Pancreas (tissue), 10 donors: ENCODE results near the gene EXOC5. TPM values are rescaled to one million over a fixed set of nuclear protein-coding genes. Genes with fewer than 3 reads are reported as not detected.

ENCODE experiments used
- ATAC-seq, 4 donors: fragments of 200-7000 bp; cut with Tn5 transposase; one replicate each; pipeline versions ENCODE4 v1.8.0 to v1.9.1; 2020; ENCODE audit warnings: mild to moderate bottlenecking in 4 of 4, moderate library complexity in 4 of 4
- DNase-seq, 6 donors: peaks; one replicate each; pipeline ENCODE4 v3.0.0-alpha.2; 2020
- FAIRE-seq: peaks from 2 replicates; lab custom pipeline; 2012; peaks lifted over from hg19 to GRCh38; lab: Jason Lieb, UNC
- H3K27ac ChIP-seq, 4 donors: fragments of 200-600 bp; sonication (generic); 1 replicate in 3 of 4; 2 replicates in 1 of 4; pipeline versions ENCODE4 v1.5.0 to v1.8.0; 2020
- H3K27me3 ChIP-seq, 4 donors: fragments of 200-600 bp; one replicate each; pipeline ENCODE4 v1.8.0; 2021
- H3K36me3 ChIP-seq, 3 donors: fragments of 200-600 bp; sonication (generic) in 1 of 3; one replicate each; pipeline versions ENCODE4 v1.5.0 to v1.8.0; 2020 to 2021
- H3K4me1 ChIP-seq, 3 donors: fragments of 200-600 bp; one replicate each; pipeline ENCODE4 v1.8.0; 2021
- H3K4me3 ChIP-seq, 4 donors: fragments of 200-600 bp; sonication (generic) in 2 of 4; one replicate each; pipeline versions ENCODE4 v1.5.0 to v1.8.0; 2020 to 2021
- H3K9me3 ChIP-seq, 4 donors: fragments of 200-600 bp; one replicate each; pipeline ENCODE4 v1.8.0; 2021
- WGBS, 2 donors: extraction: QIAGEN DNeasy Blood & Tissue Kit; methylation state at CpG; one replicate each; pipeline ENCODE4 v1.1.7; 2013; 5-methylcytosine and 5-hydroxymethylcytosine counted together
- intact Hi-C, 3 donors: fragments of 100-400 bp; cut with DNase I; formaldehyde crosslinking; loops; one replicate each; pipeline versions ENCODE4 v1.11.1 to v1.14.2; 2022
- polyA plus RNA-seq, 2 donors: library from polyadenylated mRNA; stranded (reverse); fragments of 200-250 nt; gene quantifications; one replicate each; pipeline ENCODE4 v1.2.3, GENCODE V29; 2013
- total RNA-seq, 6 donors: library from RNA; stranded (reverse); fragmentation: NEBNext Ultra II Directional in 4 of 6; extraction: Animal tissue kit (Norgen Biotek cat#: 25700) in 4 of 6; gene quantifications; one replicate each; pipeline versions ENCODE4 v1.2.1 to v1.2.4, GENCODE V29; 2021 to 2023
- TF ChIP-seq, protein P1 (sequence below), 4 donors: fragments of 200-600 bp; sonication (generic) in 3 of 4; IDR thresholded peaks; one replicate each; pipeline versions ENCODE4 v1.5.0 to v1.8.0; 2021; ENCODE audit warnings: antibody characterized with exemption in 4 of 4
- donor health status: healthy with polysubstance abuse.
- donor health status: DM: no; HTN: no; CAD: no; lungs with moderate emphysema.
- donor health status: DM: no; HTN: no; CAD: no.
- donor health status: control.
- donor health status: control.
- donor health status: Bipolar disorder and iron deficiency.
- donor health status: DM: yes; HTN: yes; CAD: no.
- donor health status: DM: no; HTN: no; CAD: no.
- donor health status: DM: no; HTN: no; CAD: no.
- donor health status: DM: yes; HTN: yes; CAD: no.

The EXOC5 gene
- total and polyA plus RNA-seq, 8 donors = 3.0 to 32.4 (median 18.8) TPM

DNA sequence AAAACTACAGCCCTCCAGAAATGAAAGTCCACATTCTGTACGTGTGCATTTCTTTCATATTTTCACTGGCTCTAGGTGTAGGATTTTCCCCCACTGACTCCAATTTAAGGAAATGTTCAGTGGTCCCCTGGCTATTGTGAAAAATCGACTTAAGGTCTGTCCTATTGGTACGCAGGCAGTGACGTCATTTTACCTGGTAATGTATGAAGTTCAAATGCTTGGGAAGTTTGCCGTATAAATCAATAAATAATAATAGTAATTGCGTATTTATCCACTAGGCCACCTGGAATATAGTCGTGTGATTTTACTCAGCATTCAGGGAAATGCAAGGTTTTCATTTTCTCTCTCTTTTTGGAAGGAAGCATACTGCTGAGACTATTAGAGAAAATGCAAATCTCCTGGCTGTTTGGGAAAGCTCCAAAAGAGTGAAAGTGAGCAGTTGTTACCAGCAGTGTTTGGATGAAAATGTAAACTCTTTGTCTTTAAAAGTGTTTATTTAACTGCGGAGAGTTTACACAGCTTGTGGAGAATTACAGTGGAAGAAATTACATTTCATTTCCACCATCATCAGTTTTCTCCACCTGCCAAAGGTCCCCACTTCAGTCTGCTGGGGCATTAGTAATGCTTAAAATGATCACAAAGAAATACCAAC, 107.0 kb downstream of the EXOC5 start:
- FAIRE-seq = no peak
- TF ChIP-seq, protein P1, sequence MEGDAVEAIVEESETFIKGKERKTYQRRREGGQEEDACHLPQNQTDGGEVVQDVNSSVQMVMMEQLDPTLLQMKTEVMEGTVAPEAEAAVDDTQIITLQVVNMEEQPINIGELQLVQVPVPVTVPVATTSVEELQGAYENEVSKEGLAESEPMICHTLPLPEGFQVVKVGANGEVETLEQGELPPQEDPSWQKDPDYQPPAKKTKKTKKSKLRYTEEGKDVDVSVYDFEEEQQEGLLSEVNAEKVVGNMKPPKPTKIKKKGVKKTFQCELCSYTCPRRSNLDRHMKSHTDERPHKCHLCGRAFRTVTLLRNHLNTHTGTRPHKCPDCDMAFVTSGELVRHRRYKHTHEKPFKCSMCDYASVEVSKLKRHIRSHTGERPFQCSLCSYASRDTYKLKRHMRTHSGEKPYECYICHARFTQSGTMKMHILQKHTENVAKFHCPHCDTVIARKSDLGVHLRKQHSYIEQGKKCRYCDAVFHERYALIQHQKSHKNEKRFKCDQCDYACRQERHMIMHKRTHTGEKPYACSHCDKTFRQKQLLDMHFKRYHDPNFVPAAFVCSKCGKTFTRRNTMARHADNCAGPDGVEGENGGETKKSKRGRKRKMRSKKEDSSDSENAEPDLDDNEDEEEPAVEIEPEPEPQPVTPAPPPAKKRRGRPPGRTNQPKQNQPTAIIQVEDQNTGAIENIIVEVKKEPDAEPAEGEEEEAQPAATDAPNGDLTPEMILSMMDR (IDR thresholded peaks at IDR 0.05) = no peak
- Histone ChIP-seq H3K36me3 (no peaks in the 10 kb centered on the region), H3K27ac (no peak overlapping the region), H3K9me3 (no peaks in the 10 kb centered on the region), H3K27me3 (no peaks in the 10 kb centered on the region), H3K4me3 (no peak overlapping the region), H3K4me1 (no peaks in the 10 kb centered on the region)
- DNase-seq = no peak
- 42 to 46% methylated on average over 8 of the region's 8 CpGs for WGBS, 2 donors
- intact Hi-C loops = no loop called here
- ATAC-seq = no peak

DNA sequence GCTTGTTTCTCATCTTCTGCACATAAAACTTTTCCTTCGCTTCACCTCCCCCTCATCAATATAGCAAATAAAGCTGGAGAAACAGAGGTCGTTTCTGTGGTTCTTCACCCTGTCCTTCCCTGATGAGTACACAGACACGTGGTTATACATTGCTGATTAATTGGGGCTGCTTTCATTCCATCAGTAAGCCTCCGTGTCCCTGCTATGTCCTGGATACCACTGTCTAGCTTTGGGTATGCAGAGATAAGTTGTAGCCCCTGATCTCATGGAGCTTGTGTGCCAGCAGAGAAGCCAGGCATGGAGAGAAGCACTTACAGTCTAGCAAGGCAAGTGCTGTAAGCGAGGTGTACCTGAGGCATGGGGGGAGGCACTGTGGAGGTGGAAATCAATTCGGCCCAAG, 108.4 kb downstream of the EXOC5 start:
- Histone ChIP-seq H3K36me3 (no peaks in the 10 kb centered on the region), H3K4me1 (no peaks in the 10 kb centered on the region), H3K4me3 (no peak overlapping the region), H3K27me3 (no peaks in the 10 kb centered on the region), H3K27ac (no peak overlapping the region), H3K9me3 (no peaks in the 10 kb centered on the region)
- 38 to 46% methylated on average over 6 of the region's 6 CpGs for WGBS, 2 donors
- TF ChIP-seq, protein P1 (IDR thresholded peaks at IDR 0.05) = no peak
- DNase-seq (no peak), ATAC-seq (no peak), FAIRE-seq (no peak)
- intact Hi-C loops = no loop called here

DNA sequence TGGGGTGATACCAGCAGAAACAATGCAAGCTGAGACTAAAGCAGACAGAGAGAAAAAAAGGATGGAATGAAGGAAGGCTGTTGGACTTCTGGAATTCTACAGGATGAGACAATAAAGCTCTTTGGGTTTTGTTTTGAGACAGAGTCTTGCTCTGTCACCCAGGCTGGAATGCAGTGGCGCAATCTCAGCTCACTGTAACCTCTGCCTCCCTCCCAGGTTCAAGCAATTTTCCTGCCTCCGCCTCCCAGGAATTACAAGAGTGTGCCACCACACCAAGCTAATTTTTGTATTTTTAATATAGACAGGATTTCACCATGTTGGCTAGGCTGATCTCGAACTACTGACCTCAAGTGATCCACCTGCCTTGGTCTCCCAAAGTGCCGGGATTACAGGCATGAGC, 115.4 kb downstream of the EXOC5 start:
- no peaks in the 10 kb centered on the region for H3K27me3 ChIP-seq
- H3K4me1 ChIP-seq = no peaks in the 10 kb centered on the region
- DNase-seq (no peak), ATAC-seq (no peak), FAIRE-seq (no peak)
- TF ChIP-seq, protein P1 (IDR thresholded peaks at IDR 0.05) = no peak
- no peak overlapping the region for H3K4me3 ChIP-seq
- H3K36me3 ChIP-seq = no peaks in the 10 kb centered on the region
- no peaks in the 10 kb centered on the region for H3K9me3 ChIP-seq
- no peak overlapping the region for H3K27ac ChIP-seq
- 86 to 91% methylated on average over 4 of the region's 4 CpGs for WGBS, 2 donors
- intact Hi-C loops = no loop called here

Other genes with a start within 250 kb of the EXOC5 start
- gene AP5M1, start 66 bp upstream of the EXOC5 start, total RNA-seq = 10 to 100 TPM in 5 of 6 donors, 1 to 10 TPM in 1; 9.0 to 21.0 (median 12.5) TPM
- gene AP5M1, start 66 bp upstream of the EXOC5 start, polyA plus RNA-seq = 1 to 10 TPM; 2.3 to 8.2 TPM
- gene NAA30, start 121.7 kb upstream of the EXOC5 start, total RNA-seq = 10 to 100 TPM in 1 of 6 donors, 1 to 10 TPM in 5; 6.5 to 11.0 (median 7.7) TPM
- 1 to 10 TPM; 1.9 to 4.4 TPM for gene NAA30, start 121.7 kb upstream of the EXOC5 start, polyA plus RNA-seq
- gene CCDC198, start 225.0 kb upstream of the EXOC5 start, total RNA-seq = 10 to 100 TPM; 17.1 to 41.7 (median 23.4) TPM
- gene CCDC198, start 225.0 kb upstream of the EXOC5 start, polyA plus RNA-seq = 100 to 1,000 TPM in 1 of 2 donors, 10 to 100 TPM in 1; 96.2 to 130 TPM